ENCODE data around the gene FOXO6.

The FOXO6 gene

DNA sequence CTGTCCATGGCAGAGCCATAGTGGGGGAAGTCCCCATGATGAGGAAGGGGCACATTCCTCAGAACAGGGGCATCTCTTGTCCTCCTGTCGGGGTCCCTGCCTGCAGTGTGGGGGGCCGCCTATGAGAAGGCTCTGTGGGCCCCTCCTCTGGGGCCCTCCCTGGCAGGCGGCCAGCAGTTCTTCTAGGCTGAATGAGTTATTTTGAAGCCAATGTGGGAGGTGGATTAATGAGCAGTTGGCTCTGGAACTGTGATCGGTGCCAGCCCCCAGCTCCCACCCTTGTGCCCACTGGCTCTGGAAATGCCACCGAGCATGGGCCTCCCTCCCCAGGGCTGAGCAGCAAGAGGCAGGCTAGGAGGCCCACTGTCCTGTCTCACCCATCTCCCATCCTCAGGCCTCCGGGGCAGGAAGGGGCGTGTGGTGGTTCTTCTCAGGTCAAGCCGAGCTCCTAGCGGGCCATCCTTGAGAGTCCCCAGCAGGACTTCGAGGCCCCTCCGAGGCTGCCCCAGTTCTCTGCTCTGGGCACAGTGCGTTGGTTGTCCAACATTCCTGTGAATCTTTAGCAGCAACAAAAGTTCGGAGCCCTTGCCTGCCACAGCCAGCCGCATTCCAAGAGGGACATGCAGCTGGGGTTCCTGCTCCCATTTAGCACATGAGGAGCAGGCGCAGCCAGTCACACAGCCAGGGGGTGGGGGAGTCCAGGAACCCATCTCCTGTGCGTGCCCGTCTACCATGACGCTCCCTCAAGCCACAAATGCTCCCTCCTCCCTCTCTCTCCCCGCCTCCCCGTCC lies 66.1 kb downstream of the FOXO6 start:
- no peak for DNase-seq (ENCODE audit: low spot score)

DNA sequence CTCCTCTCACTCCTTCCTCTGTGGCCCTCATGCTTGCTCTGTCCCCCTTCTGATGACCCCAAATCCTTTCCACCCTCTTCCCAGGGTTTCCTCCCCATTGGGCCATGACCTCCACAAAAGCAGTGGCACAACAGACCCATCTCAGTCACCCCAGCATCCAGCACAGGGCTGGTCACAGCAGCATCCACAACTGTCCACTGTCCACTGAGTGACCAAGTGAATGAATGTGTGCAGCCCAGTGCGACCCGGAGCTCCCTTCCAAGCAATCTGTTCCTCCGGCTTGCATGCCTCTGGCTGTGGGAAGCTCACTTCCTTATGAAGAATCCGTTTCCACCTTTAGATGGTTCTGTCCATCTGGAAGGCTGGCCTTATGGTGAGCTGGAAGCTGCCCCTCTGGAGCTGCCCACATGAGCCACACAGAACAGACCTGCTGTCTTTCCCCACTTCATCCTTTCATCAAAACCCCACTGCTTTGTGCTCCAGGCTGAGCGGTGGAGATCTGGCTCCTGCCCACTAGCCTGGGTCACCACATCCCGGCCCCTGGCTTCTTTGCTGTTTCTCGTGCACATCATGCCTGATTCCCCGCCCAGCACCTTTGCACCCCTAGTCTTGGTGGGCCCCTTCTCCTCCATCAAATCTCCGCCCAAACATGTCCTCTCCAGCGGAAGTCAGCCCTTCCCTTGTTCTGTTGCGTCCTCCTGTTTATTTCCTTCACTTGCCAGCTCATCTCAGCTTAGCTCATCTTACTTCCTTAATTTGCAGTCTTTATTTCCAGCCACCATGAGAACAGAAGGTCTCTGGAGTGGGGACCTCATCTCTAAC lies 66.9 kb downstream of the FOXO6 start:
- DNase-seq (ENCODE audit: low spot score) = no peak

DNA sequence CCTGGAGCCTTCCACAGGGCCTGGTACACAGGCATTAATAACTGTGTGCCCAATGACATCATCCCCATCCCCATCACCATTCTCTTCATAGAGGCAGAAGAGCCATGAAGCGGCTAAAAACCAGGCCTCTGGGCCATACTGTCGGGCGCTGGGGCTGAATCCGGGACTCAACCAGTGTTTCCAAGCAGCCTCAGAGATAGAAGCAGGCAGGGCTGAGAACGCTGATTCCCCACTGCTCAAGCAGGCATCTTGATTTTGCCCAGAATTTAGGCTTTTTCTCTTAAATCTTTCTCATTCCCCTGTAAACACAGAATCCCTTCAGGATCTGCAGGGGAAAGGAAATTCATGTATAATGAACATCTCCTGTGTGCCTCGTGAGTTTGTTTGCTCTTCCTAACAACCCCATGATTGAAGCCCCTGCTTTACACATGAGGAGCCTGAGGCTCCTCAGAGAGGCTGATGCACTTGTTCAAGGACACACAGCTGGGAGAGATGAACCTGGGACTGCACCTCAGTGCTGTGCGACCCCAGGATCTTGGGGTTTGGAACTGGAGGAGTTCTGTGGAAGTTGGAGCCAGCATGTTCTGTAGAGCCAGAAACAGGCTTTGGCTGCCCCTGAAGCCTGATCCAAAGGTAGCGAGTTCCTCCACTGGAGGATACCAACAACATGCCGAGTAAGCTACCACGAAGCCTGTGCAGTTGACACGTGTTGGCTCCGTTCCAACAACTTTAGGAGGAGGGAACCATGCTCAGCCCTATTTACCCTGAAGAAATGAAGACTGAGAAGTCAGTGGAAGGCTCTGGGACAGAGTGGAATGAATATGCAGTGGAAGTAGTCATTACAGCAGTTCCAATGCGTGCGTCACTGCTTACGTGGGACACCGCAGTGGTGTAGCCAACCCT lies 67.8 kb downstream of the FOXO6 start:
- no peak for DNase-seq (ENCODE audit: low spot score)

DNA sequence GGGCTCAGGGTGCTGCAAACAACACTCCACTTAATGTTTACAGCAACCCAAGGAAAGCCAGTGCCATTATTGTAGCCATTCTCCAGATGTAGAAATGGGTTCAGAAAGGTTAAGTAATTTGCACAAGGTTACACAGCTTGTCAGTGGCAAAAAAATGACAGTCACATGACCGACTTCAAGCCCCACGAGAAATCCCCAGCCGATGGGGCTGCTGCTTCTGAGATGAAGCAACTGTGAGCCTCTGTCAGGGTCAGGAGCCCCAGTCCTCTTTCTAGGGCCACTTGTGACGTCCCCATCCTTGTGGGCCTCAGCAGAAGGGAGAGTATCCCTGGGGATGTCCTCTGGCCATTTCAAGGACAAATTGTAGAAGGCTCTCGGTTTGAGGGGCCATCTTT lies 68.4 kb downstream of the FOXO6 start:
- DNase-seq (ENCODE audit: low spot score) = no peak

DNA sequence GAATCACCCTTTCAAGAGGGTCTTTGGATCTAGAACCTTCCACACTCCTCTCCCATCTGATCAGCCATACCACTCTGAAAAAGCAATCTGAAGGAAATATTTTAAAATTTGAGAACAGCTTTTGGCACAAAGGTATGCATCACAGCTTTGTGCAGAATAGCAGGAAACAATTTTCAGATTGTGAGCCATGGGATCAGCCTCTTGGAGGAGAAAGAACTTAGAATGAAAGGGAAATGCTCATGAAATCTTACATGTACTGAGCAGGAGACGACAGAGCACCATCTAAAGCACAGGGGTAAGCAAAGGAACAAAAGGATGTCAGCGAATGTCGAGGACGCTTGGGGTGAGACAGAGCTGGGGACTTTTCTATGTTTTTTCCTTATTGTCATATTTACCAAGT lies 68.8 kb downstream of the FOXO6 start:
- DNase-seq (ENCODE audit: low spot score) = no peak

DNA sequence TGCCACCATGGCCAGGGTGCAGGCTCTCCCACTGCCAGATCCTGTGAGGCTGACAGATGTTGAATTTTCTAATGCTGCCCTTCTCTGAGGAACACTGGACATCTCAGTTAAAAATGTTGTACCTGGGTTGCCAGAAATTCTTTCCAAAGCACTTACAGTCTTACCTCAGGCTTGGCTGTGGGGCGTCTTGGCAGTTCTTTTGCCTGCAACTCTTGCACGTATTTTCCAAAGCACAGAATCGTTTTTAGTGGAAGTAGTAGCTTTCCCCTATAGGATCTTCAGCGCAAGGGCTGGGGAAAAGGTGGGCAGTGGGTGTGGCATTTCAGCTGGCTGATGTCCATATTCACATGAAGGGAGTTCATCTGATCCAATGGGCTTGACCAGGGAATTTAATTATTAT lies 69.3 kb downstream of the FOXO6 start:
- DNase-seq (ENCODE audit: low spot score) = no peak

DNA sequence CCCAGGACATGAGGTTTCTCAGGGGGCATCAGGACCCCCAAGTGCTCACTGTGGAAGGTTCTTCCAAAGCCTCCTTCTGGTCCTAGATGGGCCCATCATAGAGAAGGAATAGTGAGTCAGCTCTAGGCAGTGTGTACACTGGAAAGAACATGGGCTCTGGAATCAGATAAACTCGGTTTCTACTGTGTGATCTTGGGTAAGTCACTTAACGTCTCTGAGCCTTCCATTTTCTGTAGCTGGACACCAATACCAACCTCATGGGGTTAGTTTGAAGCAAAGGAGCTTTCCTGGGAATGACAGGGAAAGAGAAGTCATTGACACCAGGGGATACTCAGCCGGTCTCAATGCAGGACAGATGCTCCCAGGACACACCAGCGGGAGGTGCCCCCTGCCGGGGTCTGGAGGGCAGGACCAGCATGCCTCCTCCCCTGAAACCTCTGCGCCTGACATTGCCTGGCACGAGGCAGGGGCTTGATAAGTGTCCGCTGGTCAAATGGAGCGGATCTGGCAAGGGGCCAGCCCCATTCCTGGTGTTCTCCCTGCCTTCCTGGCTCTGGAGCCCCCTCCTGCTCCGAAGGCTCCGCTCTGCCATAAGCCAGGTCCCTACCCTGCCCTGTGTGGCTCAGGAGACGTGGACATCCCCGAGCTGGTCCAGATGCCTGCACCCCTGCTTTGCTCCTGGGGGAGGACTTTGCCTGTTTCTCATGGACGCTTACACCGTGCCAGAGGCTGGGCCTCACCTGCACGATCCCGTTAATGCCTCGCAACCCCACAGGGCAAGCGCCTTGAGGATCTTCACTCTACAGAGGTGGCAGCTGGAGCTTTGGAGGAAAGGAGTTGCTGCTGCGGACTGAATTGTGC lies 70.5 kb downstream of the FOXO6 start:
- DNase-seq (ENCODE audit: low spot score) = no peak

Measured in RKO (cell line).